HG02852 (cell line): ENCODE measurements around the gene RALBP1.

Source experiments
- ATAC-seq: cut with Tn5 transposase; IDR thresholded peaks from one replicate; pipeline ENCODE4 v1.9.1; 2021; ENCODE audit warnings: mild to moderate bottlenecking, moderate library complexity; ENCODE audit not compliant: unreplicated experiment

The RALBP1 gene

DNA sequence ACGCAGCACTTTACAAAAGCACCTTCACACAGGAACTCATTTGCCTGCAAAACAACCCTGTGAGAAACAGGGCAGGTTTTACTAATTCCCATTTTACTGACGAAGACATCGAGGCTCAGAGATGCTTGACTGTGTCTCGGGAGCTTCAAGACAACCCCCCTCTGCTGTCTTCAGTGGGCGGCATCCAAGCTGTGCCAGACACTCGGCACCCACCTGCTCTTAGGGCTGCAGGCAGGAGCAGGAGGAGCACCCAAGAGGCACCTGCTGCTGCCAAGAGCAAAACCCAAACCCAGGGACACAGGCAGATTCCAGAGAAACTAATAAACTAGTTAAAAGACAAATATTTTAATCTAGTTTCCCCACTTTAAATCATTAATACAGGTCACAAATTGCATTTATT is 71.2 kb downstream of the RALBP1 start:
- no peak for ATAC-seq

DNA sequence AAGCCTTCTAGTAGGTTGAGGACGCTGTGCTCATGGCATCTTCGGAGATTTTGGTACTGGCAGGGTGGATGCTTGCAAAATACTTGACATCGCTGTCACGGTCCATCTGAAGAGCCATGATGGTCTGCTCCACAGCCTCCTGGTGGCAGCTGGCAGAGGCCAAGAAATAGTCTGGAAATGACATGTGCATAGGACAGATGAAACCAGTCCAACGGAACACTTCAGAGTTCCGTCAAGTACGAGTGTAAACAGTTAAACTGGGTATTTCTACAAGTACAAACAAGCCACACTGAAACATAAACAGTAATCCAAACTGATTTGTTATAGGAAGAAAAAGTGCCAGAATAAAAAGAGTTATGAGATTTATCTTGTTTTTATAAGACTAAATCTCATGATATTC is 72.5 kb downstream of the RALBP1 start:
- ATAC-seq: no peak

DNA sequence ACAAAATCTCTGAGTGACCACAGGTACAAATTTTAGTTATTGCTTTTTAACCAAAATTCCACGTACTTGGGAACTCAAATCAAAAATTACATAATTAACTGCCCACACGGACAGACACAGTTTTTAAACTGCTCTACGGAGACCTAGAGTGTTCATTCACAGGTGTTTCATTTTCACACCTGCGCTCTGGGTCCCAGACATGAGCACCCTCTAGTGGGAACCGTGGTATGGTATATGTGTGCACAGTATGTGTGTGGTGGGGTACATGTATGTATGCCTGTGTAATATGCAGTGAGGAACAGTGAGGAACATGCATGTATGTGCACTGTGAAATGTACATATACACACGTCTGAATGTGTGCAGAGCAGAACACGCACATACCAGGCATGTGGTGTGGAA is 74.1 kb downstream of the RALBP1 start:
- no peak for ATAC-seq

DNA sequence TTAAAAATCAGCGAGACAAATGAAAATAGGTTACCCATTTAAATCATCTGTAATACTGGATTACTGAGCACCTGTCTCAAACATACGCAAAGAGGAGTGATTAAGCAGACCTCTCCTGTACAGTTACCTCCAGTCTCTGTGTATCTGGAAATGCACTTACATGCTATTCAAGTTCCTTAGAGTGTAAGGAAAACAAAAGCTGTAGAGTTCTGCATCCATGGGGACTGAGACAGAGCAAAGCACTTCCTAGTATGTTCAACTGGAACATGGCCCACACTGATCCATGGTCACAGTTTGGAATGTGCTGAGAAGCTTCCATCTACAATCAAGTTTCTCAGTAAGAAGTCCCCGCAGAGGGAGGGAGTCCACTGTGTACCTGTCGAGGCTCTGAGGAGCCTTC is 75.1 kb downstream of the RALBP1 start:
- ATAC-seq: no peak

DNA sequence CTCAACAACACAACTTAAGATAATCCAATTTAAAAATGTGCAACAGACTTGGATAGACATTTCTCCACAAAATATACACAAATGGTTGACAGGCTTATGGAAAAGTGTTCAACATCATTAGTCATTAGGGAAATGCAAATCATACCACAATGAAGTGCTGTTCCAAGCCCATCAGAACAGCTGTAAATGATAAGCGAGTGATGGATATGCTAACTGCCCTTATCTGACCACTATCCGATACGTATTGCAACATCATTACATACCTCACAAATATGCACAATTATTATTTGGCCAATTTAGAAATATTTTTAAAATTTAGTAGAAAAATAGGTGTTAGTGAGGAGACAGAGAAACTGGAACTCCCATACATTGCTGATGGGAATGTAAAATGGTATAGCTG is 76.9 kb downstream of the RALBP1 start:
- no peak for ATAC-seq

DNA sequence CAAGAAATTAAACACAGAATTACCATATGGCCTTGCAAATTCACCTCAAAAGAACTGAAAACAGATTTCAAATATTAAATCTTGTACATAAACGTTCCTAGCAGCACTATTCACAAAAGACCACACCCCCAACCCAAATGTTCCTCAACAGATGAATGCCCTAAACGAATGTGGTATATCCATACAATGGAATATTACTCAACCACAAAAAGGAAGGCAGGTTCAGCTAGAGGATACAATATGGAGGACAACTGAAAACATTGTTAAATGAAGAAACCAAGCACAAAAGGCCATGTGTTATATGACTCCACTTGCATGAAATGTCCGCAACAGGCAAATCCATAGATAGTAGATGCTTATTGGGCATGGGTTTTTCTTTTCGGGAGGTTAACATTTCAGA is 77.3 kb downstream of the RALBP1 start:
- ATAC-seq: no peak

DNA sequence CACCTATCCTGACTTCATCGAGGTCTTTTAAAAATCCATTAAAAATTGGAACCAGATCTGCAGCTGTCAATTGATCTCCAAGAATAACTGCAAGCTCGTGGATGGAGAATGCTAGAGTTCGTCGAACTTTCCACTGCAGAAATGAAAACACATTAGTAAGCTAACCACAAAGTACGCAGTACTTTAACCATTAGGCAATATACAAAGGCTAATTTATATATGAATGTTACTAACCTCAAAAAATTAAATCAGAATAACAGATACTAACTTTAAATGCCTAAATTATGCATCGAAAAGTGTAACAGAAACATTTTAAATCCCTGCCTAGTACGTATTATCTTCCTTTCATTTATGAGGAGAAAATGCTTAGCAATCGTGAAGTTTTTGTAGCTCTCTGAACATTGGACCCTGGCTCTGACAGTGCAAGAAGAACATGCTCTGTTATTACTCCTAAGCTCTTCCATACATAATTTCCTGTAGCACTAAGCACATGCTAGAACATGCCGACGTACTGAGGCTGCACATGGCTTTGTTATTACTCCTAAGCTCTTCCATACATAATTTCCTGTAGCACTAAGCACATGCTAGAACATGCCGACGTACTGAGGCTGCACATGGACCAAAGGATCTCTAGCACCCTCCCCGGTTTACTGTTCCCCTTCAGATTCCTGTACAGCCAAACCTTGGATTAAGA is 82.1 kb downstream of the RALBP1 start:
- no peak for ATAC-seq

DNA sequence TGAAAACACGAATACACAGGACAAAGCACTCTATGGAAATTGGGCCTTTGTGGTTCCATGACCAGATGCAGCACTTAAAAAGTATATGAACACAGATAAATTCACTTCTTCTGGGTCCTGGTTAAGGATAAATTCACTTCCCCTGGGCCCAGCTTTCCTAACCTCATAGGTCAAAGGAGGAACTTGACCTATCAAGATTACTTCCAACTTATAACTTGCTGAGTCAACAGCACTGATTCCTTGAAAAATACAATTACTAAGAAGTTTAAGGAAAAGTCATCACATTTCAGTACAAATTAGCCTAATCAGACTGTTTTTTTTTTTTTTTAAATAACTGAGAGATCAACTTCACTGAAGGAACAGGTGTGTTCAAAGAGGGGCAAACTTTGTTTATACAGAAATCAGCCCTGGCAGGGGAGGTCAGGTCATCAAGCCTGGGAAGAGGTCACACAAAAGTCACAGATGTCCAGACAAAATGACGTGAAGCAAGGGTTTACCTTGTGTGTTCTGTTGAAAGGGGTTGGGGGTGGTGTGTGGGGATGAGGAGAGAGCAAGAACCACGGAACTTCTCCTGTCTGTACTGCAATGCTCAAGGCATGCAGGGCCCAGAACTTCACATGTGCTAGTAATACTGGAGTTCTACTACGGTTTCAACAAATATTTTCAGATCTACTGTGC is 83.2 kb downstream of the RALBP1 start:
- no peak for ATAC-seq

DNA sequence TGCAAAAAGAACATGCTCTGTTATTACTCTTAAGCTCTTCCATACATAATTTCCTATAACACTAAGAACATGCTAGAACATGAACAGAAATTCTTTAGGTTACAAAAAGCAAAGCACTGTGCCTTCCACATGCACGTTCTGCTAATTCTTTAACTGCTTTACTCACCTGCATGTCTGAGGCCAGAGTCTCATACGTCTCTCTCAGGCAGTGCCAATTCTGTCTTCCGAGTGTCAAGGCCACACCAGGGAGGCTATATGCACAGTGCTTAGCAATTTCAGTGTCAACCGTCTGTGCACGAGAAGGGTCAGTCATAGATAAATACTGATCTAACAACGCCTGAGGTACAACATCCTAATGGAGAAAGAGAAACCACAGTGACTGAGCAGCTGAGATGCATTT is 83.9 kb downstream of the RALBP1 start:
- no peak for ATAC-seq

DNA sequence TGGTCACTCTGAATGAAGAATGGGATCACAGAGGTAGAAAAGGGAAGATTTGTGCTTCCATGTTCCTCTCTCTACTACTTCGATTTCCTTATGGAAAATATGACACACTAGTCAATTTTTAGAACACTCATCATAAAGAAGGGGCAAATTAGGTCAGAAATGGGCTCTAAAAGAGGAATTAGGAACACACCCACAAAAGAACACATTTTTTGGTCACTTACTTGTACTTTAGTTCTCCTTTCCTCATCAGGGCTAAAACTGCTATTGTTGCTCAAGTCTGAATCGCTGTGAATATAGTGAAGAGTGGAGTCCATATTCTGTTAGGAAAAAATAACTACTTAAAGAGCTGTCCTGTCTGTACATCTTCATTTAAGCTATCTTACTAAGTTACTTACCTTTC is 86.4 kb downstream of the RALBP1 start:
- ATAC-seq: no peak

DNA sequence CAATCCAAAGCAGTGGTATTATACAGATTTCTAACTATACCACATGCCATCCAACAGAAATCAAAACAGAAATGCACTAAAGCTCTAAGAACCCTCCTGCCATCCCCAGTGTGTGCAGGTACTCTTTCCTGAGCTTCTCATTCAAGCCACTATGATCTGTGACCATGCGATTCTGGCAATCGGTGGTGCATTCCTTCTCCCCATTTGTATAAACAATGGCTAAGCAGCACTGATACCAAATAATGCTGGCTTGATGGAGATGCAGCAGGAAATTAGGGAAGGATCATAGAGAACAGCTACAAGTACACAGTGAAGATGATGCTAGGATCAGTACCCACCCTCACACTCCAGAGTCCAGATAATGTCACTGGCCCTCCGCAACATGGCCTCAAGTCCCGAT is 87.3 kb downstream of the RALBP1 start:
- no peak for ATAC-seq

DNA sequence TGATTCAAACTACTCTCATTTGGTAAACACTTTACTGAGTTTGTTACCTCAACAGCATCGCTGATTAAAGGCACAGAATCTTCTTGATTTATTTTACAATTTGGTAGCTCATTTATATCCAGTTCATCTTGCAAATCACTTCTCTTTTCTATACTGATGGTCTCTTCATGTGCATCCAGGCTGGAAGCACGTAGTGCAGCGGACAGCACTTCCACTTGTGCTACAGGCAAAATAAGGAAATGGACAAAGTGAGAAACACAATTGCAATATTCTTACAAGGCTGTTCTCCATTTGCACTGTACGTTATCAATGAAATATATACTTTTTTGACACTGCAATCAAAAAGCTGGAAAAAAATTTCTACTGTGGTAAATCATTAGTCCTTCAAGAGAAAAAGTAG is 88.0 kb downstream of the RALBP1 start:
- no peak for ATAC-seq

DNA sequence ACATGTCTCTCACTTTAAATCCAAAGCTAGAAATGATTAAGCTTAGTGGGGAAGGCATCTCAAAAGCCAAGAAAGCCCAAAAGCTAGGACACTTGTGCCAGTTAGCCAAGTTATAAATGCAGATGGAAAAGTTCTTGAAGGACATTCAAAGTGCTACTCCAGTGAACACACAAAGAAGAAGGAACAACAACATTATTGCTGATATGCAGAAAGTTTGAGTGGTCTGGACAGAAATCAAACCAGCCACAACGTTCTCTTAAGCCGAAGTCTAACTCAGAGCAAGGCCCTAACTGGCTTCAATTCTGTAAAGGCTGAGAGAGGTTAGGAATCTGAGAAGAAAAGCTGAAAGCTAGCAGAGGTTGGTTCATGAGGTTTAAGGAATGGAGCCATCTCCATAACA is 90.1 kb downstream of the RALBP1 start:
- no peak for ATAC-seq

DNA sequence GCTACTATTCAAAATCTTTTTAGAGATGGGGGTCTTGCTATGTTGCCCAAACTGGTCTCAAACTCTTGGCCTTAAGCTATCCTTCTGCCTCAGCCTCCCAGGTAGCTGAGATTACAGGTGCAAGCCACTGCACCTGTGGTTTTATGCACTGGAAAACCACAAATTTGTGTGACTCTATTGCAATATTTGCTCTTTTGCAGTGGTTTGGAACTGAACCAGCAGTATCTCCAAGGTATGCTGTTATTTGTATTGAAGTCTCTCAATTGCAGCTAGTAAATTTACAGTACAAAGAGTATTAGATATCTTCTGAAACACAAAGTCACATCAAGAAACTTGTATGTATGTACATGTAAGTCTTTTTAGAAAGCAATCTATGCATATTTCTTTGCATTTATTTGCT is 92.9 kb downstream of the RALBP1 start:
- ATAC-seq: no peak

DNA sequence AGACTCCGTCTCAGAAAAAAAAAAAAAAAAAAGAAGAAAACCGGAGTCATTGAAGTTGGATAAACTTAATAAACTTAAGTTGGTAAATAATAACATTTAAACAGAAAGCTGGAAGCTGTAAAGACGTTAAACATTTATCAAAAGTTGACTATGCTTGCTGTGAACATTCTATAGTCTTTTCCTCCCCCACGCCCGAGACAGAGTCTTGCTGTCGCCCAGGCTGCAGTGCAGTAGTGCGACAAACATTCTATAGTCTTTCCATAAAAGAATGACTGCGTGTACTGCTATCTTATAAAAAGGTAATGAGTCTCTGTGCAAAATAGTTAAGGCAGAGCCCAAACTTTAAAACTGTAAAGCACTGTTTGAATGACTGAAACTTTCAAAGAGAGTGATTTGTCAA is 93.9 kb downstream of the RALBP1 start:
- no peak for ATAC-seq

DNA sequence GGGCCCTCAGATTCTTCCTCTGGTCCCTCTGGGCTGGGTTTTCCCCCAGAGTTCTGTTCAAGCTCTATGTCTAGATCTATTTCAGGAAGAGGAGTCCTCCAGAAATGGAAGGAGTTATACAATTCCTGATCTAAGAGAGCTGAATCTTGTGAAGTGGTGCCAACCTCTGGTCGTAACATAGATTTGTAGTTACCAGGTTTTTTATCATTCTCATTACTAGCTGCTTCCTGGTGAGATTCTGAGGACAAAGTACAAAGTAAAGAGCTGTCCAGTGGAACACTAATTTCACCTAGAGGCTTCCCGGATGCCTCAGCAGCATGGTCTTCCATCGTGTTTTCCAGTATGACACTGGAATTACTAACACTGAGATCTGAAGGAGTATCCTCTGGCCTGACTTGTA is 94.9 kb downstream of the RALBP1 start:
- ATAC-seq: no peak

DNA sequence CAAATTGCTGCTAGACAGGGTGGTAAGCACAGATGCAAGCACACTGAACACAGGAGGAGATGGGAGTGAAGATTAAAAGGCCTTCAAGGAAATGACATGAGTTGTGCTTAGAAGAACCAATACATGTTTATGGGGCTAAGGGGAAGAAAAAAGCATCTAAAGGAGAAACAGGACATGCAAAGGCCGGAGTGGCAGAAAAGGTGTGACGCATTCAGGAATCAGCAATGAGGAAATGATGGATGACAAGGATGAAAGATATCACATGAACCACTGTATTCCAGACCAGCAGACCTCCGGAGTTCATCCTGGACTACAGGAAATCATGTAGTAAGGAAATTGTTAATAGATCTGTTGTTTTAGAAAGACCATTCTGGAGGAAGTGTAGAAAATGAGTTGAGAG is 96.2 kb downstream of the RALBP1 start:
- ATAC-seq: no peak

DNA sequence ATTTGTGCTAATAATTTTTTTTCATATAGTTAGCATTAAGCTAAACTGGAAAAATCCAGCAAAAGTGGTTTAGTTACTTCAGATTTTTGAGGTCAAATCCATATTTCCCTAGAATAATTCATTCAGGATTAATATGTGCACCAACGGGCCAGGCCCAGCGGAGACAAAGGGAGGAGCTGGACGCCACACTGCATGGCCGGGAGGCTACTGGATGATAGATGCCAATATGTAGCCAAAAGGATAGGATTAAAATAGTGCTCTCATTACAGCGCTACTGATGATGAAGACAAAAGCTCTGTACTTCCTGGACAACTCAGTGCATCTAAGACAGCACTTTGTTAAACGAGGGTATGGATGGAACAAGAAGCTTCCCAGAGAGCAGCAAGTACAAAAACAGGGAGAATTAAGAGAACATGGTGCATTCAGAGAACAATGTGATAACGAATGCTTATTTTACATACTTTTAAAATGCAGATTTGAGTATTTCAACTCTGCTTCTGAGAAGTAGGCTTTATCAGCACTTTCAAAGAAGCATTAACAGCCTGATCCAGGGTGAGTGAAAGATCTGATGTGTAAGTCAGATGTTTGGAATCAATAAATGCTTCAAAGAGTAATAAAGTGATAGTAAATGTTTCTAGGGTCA is 99.3 kb downstream of the RALBP1 start:
- no peak for ATAC-seq

DNA sequence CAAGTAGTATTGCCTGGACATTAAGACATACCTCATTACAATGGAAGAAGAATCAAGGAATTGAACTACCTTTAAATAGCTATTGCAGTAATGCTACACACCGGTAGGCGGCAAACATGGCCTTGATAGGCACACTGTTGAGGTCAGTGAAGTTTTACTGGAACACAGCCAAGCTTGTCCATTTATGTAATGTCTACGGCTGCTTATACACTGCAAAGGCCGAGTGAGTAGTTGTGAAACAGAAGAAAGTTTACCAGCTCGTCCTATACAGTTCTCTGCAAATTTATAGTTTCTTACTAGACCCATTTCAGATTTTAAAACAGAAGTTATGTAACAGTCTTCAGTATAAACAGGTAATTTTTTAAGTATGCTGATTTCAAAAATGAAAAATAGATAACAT is 100.2 kb downstream of the RALBP1 start:
- no peak for ATAC-seq

DNA sequence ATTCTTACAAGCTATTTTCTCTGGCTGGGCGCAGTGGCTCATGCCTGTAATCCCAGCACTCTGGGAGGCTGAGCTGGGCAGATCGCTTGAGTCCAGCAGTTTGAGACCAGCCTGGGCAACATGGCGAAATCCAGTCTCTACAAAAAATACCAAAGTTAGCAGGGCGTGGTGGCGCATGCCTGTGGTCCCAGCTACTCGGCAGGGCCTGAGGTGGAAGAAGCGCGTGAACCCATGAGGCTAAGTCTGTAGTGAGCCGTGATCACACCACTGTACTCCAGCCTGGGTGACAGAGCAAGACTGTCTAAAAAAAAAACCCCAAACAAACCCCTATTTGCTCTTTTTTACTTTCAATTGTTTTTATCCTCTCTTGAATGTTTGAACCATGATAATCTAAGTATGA is 102.0 kb downstream of the RALBP1 start:
- ATAC-seq: no peak

DNA sequence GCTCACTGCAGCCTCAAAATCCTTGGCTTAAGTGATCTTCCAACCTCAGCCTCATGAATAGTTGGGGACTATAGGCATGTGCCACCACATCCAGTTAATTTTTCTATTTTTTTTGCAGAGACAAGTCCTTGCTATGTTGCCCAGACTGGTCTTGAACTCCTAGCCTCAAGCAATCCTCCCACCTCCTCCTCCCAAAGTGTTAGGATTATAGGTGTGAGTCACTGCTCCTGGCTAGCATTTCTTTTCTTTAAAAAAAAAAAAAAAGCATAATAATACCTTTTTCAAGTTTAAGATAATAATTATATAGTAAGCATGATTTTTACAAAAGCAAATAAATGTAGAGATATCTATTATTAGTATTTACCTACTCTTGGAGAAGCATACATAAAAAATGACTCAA is 103.0 kb downstream of the RALBP1 start:
- ATAC-seq: no peak

DNA sequence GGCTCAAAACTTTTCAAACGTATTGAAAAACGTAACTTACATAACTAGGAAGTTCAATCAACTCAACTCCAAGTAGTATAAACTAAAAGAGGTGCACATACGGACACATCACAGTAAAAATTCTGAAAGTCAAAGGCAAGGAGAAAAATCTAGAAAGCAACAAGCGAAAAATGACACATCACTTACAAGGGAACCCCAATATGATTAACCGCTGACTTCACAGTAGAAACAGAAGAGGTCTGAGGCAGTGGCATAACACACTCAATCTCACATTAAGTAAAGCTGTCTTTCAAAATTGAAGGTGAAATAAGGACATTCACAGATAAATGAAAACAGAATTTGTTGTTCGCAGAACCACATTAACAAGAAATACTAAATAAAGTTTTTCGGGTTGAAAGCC is 106.4 kb downstream of the RALBP1 start:
- ATAC-seq: no peak

DNA sequence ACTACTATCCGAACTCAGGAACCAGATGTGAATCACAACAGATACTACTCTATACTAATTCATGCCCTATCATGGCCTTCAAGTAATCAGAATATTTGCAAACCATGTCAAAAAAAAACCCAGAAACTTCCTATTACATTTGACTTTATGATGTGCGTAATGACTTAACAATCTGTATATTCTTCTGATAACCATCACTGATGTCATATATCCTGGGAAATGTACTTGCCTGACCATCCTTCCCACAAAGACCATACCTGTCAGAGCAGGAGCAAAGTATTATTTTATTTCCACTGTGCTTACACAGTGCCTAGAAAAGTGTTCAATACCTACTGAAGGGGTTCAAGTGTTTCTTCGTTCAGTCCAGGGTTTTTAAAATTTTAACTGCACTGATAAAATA is 111.5 kb downstream of the RALBP1 start:
- no peak for ATAC-seq
